Hepatocyte (in vitro differentiated cells): Measurements from ENCODE around the gene ZNF385C. TPM values are rescaled to one million over a fixed set of nuclear protein-coding genes. Genes with fewer than 3 reads are reported as not detected.

Source experiments
- DNase-seq: peaks from one replicate; pipeline ENCODE4 v3.0.0-alpha.2; 2016; ENCODE audit warnings: low spot score
- H2AFZ ChIP-seq: fragments of 200-600 bp; sonication (generic); 2 replicates; pipeline ENCODE4 v1.6.0; 2016; ENCODE audit warnings: antibody characterized with exemption, mild to moderate bottlenecking
- H3K27ac ChIP-seq: fragments of 200-600 bp; sonication (generic); 2 replicates; pipeline ENCODE4 v1.5.1; 2016; ENCODE audit warnings: mild to moderate bottlenecking
- H3K27me3 ChIP-seq: fragments of 200-600 bp; sonication (generic); 2 replicates; pipeline ENCODE4 v1.6.1; 2016
- H3K36me3 ChIP-seq: fragments of 200-600 bp; sonication (generic); replicated peaks from 2 replicates; pipeline ENCODE4 v1.5.1; 2016; ENCODE audit warnings: low read depth; ENCODE audit not compliant: insufficient read depth
- H3K4me1 ChIP-seq: fragments of 200-600 bp; sonication (generic); 2 replicates; pipeline ENCODE4 v1.5.1; 2016; ENCODE audit warnings: mild to moderate bottlenecking, moderate library complexity; ENCODE audit not compliant: insufficient read depth
- H3K4me2 ChIP-seq: fragments of 200-600 bp; sonication (generic); 2 replicates; pipeline ENCODE4 v1.6.0; 2016
- H3K4me3 ChIP-seq: fragments of 200-600 bp; sonication (generic); 2 replicates; pipeline ENCODE4 v1.5.1; 2016; ENCODE audit warnings: mild to moderate bottlenecking
- H3K79me2 ChIP-seq: fragments of 200-600 bp; sonication (generic); 2 replicates; pipeline ENCODE4 v1.6.0; 2017; ENCODE audit warnings: mild to moderate bottlenecking
- H3K9me2 ChIP-seq: fragments of 200-600 bp; sonication (generic); replicated peaks from 2 replicates; pipeline ENCODE4 v1.6.0; 2017; ENCODE audit warnings: mild to moderate bottlenecking; ENCODE audit not compliant: insufficient read depth
- H3K9me3 ChIP-seq: fragments of 200-600 bp; sonication (generic); 2 replicates; pipeline ENCODE4 v1.5.1; 2016; ENCODE audit warnings: low read depth, mild to moderate bottlenecking
- H4K20me1 ChIP-seq: fragments of 200-600 bp; sonication (generic); 2 replicates; pipeline ENCODE4 v1.6.0; 2016; ENCODE audit warnings: mild to moderate bottlenecking; ENCODE audit not compliant: insufficient read depth, poor library complexity, severe bottlenecking
- CTCF ChIP-seq: fragments of 200-600 bp; sonication (generic); IDR thresholded peaks from 2 replicates; pipeline ENCODE4 v1.5.1; 2016; ENCODE audit warnings: antibody characterized with exemption, mild to moderate bottlenecking; ENCODE audit not compliant: poor library complexity
- EZH2 ChIP-seq: fragments of 200-600 bp; sonication (generic); IDR thresholded peaks from 2 replicates; pipeline ENCODE4 v1.6.1; 2016; ENCODE audit warnings: antibody characterized with exemption, mild to moderate bottlenecking, borderline replicate concordance
- EZH2phosphoT487 ChIP-seq: fragments of 200-600 bp; sonication (generic); IDR thresholded peaks from one replicate; pipeline ENCODE4 v1.6.1; 2018; ENCODE audit warnings: antibody characterized with exemption, mild to moderate bottlenecking, low read depth, moderate library complexity; ENCODE audit not compliant: unreplicated experiment, severe bottlenecking
- WGBS: methylation state at CpG from one replicate; pipeline ENCODE4 v1.1.6; 2016; ENCODE audit warnings: low lambda C conversion rate; ENCODE audit errors: missing lambda C conversion rate; 5-methylcytosine and 5-hydroxymethylcytosine counted together
- polyA plus RNA-seq: library from polyadenylated mRNA; unstranded; fragments of >200 nt; fragmentation: Nextera tagmentation; extraction: Ambion mirVana; gene quantifications from 2 replicates; pipeline ENCODE4 v1.2.1, GENCODE V29; 2016
- total RNA-seq: library from RNA; depleted of rRNA; stranded (reverse); fragments of >200 nt; gene quantifications from 2 replicates; pipeline ENCODE4 v1.2.3, GENCODE V29; 2014

ZNF385C gene
- total and polyA plus RNA-seq, 2 experiments from 2014 or later = 0.45 to 0.63 TPM

- H3K4me2 ChIP-seq = no peak overlapping the region
- no peak for DNase-seq
- H3K9me2 ChIP-seq = no peaks in the 10 kb centered on the region
- no peaks in the 10 kb centered on the region for H3K27me3 ChIP-seq
- no peaks in the 10 kb centered on the region for H3K79me2 ChIP-seq
- no peaks in the 10 kb centered on the region for H3K36me3 ChIP-seq
- no peaks in the 10 kb centered on the region for H3K4me1 ChIP-seq
- H3K4me3 ChIP-seq = no peak overlapping the region
- H4K20me1 ChIP-seq = no peaks in the 10 kb centered on the region
- no peak overlapping the region for H2AFZ ChIP-seq
- H3K27ac ChIP-seq = no peak overlapping the region
- TF ChIP-seq EZH2 (no peak), CTCF (no peak), EZH2phosphoT487 (no peak)
- no peaks in the 10 kb centered on the region for H3K9me3 ChIP-seq
Measured at GRCh38 chr17:42041619-42042018, 56.7 kb downstream of the ZNF385C start.

GRCh38 chr17:42040818-42041217, 57.5 kb downstream of the ZNF385C start:
- Histone ChIP-seq H3K27ac (no peak overlapping the region), H3K27me3 (no peaks in the 10 kb centered on the region), H3K79me2 (no peaks in the 10 kb centered on the region), H4K20me1 (no peaks in the 10 kb centered on the region), H3K9me3 (no peaks in the 10 kb centered on the region), H3K9me2 (no peaks in the 10 kb centered on the region), H3K4me1 (no peaks in the 10 kb centered on the region), H2AFZ (no peak overlapping the region), H3K4me2 (no peak overlapping the region), H3K36me3 (no peaks in the 10 kb centered on the region), H3K4me3 (no peak overlapping the region)
- TF ChIP-seq CTCF = no peak
- no peak for TF ChIP-seq EZH2
- TF ChIP-seq EZH2phosphoT487 = no peak
- 94% methylated on average over 10 of the region's 10 CpGs for WGBS
- no peak for DNase-seq

- no peak for DNase-seq
- no peak for TF ChIP-seq CTCF
- no peak for TF ChIP-seq EZH2phosphoT487
- no peak for TF ChIP-seq EZH2
- H3K4me3 ChIP-seq = no peak overlapping the region
- no peak overlapping the region for H2AFZ ChIP-seq
- no peaks in the 10 kb centered on the region for H3K79me2 ChIP-seq
- H3K36me3 ChIP-seq = no peaks in the 10 kb centered on the region
- no peak overlapping the region for H3K27ac ChIP-seq
- 98% methylated on average over 53 of the region's 77 CpGs for WGBS
- no peaks in the 10 kb centered on the region for H3K4me1 ChIP-seq
- no peak overlapping the region for H3K4me2 ChIP-seq
- no peaks in the 10 kb centered on the region for H3K27me3 ChIP-seq
- no peaks in the 10 kb centered on the region for H4K20me1 ChIP-seq
- H3K9me3 ChIP-seq = no peaks in the 10 kb centered on the region
- no peaks in the 10 kb centered on the region for H3K9me2 ChIP-seq
Measured at GRCh38 chr17:42039794-42040763, 58.2 kb downstream of the ZNF385C start.
